NCI-H748 (cell line): ENCODE data around the gene LRRTM4.

ENCODE experiments used
- DNase-seq: peaks from one replicate; lab custom pipeline; 2025; ENCODE audit not compliant: unreplicated experiment; lab: John Stamatoyannopoulos, UW

Gene LRRTM4

DNA sequence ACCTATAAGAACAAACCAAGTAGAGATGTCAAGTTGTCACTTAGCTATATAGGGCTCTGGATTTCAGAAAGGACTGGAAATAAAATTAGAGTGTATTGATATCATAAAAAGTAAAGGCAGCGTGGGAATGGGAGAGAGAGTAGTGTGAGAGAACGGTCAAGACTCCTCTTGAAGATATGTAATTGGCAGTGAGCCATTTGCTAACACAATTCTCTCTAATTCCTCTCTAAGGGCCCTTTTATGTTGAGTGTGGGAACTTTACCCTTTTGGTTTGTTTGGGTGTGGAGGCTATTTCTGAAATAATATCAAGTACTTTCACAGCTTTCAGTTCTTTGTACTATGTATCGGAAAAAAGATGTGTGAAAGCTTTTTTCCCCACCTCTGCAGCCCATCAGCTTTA lies 196.8 kb downstream of the LRRTM4 start:
- DNase-seq, result peak; percentile 4

DNA sequence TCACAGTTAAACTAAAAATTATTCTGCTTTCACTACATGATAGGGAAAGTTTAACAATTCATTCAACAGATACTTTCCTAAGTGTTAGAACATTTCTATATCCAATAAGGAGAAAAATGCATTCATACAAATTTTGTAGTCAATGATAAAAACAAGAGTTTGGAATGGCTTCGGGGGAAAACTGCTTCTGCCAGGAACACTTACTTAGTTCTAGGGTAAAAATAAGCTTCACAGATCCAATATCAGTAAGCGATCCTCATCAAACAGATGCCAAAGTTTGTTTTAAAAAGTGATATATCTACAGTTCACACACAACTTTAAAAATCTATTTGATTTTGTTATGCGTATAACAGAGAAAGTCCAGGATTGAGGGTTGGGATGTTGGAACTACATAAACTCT lies 199.7 kb downstream of the LRRTM4 start:
- no peak for DNase-seq

DNA sequence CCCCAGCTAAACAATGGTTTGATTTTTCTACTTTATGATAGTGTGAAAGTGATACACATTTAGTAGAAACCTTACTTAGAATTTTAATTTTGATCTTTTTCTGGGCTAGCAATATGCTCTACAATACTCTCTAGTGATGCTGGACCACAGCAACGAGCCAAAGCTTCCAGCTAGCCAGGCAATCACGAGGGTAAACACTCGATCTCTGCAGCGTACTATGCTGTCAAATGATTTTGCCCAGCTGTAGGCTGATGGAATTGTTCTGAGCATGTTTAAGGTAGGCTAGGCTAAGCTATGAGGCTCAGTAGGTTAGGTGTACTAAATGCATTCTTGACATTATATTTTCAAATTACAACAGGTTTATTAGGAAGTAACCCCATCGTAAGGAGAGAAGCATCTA lies 207.5 kb downstream of the LRRTM4 start:
- DNase-seq, result peak; percentile 58

DNA sequence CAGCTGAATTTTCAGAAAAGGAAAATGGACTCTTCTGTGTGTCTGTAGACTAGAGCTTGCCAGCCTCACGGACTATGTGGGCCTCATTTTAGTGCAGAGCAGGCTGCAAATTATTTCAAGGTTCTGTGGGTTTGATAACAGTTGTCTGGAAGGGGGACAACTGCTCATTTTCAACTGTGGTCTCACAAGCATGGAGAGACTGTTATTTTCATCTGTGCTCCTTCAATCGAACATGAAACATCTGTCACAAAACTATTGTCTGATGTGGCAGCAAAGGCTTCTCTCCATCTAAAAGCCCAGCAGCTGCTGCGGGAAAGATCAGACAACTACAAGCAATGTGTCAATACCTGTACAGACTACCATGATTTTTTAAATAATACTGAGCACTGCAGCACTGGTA lies 211.8 kb downstream of the LRRTM4 start:
- no peak for DNase-seq

DNA sequence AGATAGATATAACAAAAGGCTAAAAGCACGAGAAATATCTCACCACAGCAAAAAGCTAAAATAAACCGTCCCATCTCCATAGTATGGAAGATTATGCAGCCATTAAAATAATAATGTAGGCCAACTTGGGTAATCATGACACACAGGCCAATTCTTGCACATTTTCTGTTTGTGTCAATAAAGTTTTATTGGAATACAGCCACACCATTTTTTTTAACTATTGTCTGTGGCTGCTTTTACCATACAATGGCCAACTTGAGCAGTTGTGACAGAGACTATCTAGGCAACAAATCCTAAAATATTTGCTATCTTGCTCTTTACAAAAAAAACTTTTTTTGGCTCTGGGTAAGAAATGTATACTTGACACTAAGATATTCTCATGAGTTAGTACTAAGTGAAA lies 212.5 kb downstream of the LRRTM4 start:
- DNase-seq, result no peak

DNA sequence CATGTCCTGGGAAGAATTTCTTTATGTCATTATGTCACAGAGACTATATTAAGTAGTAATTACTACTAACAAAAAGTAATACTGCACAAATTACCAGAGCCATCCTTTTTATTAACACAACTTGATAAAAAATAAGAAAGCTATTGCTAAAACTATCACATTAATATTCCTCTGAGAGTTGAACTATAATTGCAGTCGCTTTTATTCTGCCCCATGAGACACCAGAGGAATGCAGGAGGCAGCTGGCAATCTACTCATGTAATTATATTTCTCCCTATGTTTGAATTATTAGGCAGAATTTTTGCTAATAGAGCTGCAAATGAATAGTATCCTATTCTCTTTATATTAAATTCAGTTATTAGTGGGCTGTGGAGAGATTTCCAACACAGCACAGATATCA lies 220.7 kb downstream of the LRRTM4 start:
- no peak for DNase-seq

DNA sequence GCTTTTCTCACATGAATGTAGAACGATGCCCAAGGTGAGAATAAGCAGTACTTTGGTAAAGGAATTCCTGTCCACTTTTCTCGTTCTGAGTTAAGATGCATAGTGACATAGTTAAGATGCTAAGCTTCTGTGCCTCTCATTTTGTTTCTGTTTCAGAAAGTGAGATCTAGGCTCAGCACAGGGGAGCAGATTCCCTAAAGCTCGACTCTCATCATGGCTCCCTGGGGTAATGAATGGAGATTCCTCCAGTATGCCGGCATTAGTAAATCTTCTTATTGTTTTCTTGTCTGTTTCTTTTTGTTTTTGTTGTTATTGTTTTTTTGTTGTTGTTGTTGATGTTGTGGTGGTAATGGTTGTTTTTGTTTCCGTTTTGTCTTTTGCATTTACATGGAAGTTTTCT lies 225.4 kb downstream of the LRRTM4 start:
- no peak for DNase-seq

DNA sequence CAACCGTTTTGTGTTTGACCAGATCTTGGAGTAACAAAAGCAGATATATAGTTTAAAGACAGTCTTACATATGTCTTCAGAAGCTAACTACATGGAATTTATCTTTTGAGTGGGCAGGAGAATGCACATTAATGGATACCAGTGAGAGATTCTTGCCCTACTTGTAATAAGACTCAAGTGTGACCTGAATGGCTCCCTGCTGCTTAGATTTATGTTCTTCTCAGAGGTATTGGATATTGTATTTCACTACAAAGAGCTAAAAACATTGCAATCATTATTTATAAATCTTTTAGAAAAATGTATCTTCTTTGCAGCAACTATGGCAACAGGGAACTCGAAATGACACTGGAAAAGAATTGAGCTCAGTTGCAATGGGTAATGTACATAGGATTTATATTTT lies 227.7 kb downstream of the LRRTM4 start:
- no peak for DNase-seq

DNA sequence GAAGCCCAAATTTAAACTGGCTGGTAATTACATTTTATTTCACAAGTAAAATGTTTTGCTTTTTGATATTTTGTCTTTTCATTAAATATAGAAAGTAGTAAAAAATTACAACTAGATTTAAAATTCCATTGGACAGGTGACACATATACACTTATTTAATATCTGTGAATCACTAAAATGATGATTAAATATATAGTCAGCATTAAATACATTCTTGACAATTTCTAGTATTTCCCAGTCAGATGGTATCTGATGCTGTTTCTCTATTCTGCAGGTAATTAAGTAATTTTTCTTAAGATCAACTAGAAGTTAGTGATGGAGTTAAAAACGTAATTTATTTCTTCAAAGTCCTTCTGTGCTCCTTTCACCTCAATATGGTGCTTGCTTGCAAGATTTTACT lies 237.8 kb downstream of the LRRTM4 start:
- no peak for DNase-seq

DNA sequence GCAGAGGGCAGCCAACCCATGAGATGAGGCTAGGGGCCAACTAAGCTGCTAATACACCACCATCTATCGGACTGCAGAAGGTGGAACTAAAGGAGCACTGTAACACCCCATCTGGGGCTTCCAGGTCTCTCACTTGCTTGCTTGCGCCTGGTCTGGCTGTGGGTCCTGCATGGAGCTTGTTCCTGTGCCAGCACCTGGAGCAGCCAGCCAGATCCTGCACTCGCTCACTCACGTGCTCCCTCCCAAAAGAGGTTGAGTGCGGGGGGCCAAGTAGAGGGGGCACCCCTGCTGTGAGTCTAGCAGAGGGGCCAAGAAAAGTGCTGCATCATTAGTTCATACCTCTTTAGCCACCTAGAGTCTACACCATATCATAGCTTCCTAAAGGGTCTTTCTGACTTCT lies 250.9 kb downstream of the LRRTM4 start:
- no peak for DNase-seq

DNA sequence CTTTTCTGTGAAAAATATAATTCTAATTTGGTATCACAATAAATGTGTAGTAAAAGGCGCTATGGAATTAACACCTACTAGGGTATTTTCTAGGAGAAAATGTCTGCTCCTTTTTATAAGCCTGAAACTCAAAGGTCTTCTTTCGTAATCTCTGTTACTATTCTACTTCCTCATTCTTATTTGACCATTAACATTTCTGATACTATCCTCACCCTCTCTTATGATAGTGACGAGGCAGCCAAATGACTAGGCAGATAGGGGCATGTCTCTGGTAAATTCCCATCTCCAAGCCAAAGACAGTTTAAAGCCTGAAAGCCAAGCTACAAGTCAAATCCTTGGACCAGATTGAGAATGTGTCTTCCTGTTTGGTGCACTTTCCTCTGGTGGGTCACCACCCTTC lies 251.7 kb downstream of the LRRTM4 start:
- DNase-seq, result no peak

DNA sequence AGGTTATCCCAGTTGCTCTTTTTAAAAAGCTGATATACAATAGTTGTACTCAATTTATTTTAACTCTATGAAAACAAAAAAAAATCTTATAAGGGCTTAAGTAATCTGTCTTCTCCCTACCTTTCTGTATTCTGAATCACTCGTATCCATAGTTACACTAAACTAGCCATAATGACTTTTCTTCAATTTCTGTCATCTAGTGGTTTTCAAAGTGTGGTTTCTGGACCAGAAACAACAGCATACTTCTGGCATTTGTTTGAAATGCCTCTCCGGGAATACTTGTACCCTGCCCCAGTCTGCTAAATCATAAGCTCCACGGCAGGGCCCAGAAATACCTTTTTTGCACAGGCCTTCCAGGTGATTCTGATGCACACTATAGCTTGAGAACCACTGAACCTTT lies 253.6 kb downstream of the LRRTM4 start:
- no peak for DNase-seq

DNA sequence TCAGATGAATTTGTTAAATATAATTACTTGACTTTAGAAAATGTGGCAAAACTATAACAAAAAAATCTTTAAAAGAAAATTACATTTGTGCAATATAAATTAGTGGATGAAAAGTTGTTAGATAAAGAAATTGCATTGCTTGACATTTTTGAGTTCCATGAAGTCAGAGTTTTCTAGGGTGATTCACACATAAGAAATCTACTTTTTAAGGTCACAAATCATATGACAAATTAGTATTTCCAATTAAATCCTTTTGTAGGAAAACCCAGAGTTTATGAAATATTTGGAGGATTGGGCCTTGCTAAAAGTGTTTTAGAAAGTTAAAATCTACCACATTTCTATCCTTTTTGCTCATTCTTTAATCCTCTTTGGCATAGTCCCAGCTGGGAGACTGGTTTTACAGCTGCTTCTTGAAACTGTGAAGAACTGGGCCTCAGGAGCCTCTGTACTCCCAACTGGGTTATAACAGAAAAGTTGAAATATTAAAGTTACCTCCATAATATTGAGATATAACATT lies 289.2 kb downstream of the LRRTM4 start:
- DNase-seq, result no peak

DNA sequence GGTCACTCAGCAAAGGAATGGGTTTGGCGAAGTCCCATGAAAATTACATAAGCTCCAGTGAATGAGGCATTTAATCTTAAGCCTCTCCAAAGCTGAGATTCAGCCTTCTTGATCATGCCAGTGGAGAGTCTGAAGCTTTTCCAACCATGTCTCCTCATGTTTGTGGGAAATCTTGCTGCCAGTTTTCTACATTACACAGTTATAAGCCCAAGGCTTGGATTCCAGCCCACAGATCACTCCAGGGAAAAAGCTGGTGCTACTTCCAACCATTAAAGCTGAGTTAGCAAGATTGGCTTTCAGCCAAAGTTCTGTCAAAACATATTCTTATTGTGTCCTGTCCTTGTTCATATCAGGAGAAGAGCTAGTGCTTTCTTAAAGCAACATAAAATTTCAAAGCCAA lies 293.8 kb downstream of the LRRTM4 start:
- peak; percentile 4 for DNase-seq

DNA sequence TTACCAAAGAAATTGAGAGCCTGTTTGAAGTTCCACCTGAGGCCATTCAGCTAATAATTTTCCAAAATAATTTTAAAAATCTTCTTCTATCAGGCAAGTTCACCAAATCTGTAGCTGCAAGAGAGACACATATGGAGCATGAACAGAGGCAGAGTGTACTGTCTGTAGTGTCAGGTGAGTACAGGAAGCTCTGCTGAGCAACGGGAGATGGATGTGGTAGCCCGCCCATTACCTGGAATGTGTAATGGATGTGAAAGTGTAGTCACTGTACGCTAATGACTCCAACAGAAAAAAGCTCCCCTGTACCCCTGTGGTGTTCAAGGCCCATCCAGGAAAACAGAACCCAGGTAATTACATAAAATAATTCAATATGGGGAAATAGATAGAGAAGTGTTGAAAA lies 311.5 kb downstream of the LRRTM4 start:
- no peak for DNase-seq

DNA sequence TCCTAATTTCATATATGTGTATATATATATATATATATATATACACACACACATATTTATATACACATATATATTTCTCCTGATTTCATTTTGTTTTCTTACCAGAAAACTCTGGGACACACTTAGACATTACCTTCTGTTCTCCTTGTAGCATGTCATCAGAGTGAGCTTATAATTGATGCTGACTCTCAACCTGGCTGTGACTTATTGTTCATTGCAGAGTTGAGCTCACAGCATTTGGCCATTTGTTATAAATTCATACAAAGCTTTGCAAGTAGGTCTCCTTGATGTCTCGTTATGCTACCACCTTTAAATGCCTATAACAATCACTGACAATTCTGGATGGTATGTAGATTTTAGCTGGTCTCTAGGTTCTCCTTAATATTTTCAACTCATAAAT lies 314.8 kb downstream of the LRRTM4 start:
- no peak for DNase-seq

DNA sequence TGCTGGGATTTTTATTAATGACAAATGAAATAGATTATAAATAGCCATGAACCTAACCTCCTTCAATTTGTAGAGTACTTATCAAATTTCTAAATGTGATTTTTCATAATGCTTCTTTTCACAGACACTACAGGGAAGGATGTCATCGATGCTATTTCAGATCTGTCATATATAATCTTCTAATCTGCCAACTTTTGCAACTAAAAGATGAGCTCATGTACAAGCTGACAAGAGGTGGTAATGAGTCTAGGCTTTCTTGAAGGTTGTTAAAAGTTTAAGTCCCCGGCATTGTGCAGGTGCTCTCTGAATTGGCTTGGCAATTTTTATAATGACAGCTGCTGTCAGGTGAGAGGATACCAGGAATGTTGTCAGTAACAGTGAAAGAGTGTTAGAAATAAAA lies 320.4 kb downstream of the LRRTM4 start:
- DNase-seq, result no peak

DNA sequence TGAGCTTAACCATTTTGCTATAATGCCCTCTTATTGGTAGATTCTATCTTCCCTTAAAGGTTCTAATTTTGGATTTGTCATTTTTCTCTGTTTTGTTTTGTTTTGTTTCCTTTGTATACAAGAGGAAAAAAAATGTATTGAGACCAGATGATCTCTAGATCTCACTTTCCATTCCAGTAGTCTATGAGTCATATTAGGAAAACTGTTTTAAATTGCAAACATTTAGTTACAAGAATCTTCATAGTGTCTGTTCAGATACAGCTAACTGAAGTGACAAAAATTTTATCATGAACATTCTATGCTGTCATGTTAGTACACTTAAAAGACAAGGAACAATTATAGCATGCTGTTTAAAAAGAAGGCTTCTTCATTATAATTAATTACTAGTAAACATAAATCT lies 322.8 kb downstream of the LRRTM4 start:
- DNase-seq, result no peak

DNA sequence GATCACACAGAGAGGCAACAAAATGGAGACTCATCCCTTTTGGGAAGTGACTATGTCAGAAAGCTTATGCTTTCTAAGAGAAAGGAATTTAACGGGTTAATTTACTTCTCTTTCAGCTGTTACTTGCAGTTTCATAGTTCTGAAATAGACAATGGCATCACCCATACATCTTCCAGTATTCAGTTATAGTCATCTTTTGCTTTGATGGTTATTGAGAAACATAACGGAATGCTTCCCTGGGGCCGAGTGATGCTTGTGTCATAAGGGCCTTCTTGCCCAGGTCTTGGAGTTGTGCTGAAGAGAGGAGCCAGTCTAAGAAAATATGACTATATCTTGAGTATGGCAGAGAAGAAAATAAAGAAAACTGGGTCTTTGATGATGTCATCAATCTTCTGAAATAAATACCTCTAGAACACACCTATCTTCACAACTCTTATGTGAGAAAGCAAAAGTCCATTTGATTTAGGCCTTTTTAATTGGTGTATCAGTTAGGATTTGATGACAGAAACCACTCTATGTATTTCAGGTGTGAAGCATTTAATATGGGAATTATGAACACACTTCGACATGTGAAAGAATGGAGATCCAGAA lies 328.2 kb downstream of the LRRTM4 start:
- no peak for DNase-seq

DNA sequence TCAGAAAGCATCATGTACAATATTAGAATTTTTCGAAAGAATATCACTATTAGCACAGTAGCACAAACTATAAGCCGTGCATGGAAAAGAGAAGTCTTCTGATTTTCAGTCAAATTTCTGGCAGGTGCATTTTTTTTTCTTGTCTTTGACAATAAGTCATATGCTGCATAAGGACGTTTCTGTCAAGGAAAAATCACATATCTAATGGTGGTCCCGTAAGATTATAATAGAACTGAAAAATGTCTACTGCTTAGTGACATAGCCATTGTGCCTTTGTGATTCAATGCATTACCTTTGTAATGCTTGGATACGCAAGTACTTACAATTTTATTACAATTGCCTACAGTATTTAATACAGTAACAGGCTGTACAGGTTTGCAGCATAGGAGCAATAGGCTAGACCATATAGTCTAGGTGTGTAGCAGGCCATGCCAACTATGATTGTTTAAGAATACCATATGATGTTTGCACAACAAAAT lies 329.3 kb downstream of the LRRTM4 start:
- DNase-seq, result peak; percentile 12

DNA sequence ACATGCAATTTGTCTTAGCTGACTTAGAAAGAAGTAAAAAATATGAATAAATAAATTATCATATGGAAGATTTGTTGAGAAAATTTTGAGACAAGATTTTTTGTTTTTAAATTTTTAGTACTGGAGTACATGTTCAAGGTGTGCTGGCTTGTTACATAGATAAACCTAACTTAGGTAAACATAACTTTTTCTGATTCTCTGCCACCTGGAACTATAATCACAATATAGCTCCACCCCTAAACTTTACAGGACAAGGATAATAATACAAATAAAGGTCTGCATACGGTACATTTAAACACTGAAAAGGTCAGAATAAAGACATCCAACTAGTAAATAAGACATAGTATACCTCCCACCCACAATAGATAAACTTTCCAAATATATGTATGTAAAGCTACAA lies 330.5 kb downstream of the LRRTM4 start:
- DNase-seq, result no peak

DNA sequence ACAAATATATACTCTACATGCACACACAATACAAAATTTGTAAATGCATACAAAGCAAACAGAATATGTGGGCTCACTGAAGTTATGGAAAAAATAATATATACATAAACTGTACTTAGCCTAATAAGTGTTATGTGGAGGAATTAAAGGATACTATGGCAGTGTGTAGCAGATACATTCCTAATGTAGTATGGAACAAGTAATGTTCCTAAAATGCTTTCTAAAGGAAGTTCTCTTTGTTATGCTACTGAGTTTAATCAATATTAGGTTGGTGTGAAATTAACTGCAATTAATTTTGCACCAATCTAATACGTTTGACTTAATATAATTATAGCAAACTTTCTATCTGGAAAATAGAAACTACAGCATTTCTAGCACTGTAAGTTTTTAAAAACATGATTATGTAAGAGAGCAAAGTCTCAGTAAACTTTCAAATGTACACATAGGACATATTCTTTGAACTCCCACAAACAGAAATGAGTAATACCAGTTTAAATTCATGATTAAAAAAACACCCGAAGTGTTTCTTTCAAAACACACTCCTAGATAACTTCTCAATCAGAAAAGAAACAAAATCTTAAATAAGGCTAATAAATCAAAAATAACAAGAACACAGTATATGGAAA lies 331.3 kb downstream of the LRRTM4 start:
- no peak for DNase-seq

DNA sequence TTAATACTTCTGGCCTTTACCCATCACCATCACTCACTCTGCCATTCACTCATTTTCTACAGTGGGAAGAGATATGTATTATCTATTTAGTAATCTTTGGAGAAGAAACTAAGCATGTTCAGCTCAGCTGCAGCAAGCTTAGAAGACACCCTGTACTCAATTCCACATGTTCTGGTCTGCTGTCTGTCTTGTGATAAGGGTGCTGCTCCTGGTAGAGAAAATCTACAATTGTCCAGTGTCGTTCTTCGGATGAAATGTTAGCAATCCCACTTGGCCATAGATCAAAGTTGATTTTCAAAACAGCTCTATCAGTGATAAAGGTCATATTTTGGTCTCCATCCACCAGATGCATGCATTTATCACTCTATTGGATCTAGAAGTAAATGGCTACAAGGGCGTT lies 337.1 kb downstream of the LRRTM4 start:
- no peak for DNase-seq
